GM20431 (cell line): Measurements from ENCODE around the gene ANO5.
"Not testable (repeated sequence)": the region's sequence is repeated elsewhere in the genome, so short reads cannot be mapped to it uniquely, and the experiment has no call there.

Experiments
- in situ Hi-C: fragments of 300-500 bp; cut with MseI, MboI; formaldehyde crosslinking; loops from one replicate; pipeline ENCODE4 v1.15.0; 2020; ENCODE audit warnings: low sequenced_read_pairs; ENCODE audit not compliant: unreplicated experiment

The ANO5 gene

GRCh38 chr11:22284991-22285390 lies 92.1 kb downstream of the ANO5 start:
- in situ Hi-C loops, result not testable (repeated sequence)

GRCh38 chr11:22302368-22302767 lies 109.5 kb downstream of the ANO5 start:
- in situ Hi-C loops, result loop anchor here (10.0 kb wide), 1 partner anchor 138 kb away; no protein-coding TSS in a partner anchor

GRCh38 chr11:22304337-22304961 lies 111.6 kb downstream of the ANO5 start:
- in situ Hi-C loops, result loop anchor here (10.0 kb wide), 1 partner anchor 140 kb away; no protein-coding TSS in a partner anchor

- in situ Hi-C loops, result no loop called here
Observed at GRCh38 chr11:22317656-22318055, 124.8 kb downstream of the ANO5 start.

- in situ Hi-C loops, result loop anchor here (25.0 kb wide), 1 partner anchor 456 kb away; no protein-coding TSS in a partner anchor
Observed at GRCh38 chr11:22331771-22332170, 138.9 kb downstream of the ANO5 start.
